NCI-H2171 (cell line): Measurements from ENCODE around the gene MEDAG.

ENCODE experiments used
- DNase-seq: peaks from one replicate; lab custom pipeline; 2025; lab: John Stamatoyannopoulos, UW

Gene MEDAG

DNA sequence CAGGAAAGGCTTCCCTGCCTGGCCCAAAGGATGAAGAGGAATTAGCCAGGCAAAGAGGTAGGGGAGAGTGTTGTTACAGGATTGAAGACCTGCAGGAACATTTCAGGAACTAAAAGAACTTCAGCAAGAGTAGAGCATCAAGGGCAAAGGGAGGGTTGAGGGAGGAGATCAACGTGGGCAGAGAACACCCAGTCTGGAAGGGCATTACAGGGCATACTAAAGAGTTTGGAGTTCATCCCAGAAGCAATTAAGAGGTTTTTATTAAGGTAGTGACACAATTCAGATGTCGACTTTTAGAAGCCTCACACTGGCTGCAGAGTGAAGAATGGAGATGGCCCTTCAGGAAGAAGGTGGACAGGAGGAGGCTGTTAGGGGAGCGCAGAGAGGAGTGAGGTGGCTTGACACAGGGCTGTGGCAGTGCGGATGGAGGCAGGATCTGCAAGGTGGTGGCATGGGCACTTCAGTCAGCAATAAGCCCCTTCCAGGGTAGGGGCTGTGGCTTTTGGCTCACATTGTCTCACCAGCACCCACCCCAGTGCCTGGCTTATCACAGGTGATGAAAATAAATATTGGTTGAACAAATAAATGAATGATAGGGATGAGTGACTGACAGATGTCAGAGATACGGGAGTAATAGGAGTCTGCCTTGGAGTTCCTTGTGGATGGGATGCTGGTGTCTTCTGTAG, 51.3 kb downstream of the MEDAG start:
- no peak for DNase-seq

DNA sequence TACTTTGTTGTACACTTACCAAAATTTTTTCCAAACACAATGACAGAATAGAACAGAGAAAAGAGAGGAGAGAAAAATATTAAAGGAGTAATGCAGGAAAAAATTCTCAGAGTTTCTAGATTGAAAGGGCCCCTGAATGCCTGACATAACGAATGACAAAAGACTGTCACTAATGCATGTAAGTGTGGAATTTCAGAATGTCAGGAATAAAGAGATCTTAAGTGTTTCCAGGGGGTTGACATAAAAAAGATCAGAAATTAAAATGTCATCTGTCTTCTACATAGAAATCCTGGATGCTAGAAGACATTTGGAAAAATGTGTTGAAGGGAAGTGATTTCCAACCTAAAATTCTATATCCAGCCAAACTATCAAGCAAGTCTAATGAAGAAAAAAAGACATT, 53.6 kb downstream of the MEDAG start:
- no peak for DNase-seq

DNA sequence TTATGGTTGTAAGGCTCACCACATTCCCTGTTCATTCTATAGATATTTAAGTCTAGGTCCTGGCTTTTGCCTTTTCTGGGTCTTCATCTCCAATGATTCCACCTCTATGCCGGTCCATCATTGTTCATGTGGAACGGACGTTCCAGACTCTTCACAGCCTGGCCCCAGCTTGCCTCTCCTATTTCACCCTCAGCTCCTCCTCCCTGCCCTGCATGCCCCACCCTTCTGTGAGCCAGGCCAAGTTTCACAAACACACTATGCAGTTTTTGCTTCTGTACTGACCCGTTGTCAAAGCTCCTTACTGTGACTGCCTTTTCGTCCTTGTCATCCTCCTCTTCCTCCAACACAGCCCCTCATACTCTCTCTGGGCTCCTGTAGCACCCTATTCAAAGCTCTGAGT, 57.7 kb downstream of the MEDAG start:
- DNase-seq: no peak

DNA sequence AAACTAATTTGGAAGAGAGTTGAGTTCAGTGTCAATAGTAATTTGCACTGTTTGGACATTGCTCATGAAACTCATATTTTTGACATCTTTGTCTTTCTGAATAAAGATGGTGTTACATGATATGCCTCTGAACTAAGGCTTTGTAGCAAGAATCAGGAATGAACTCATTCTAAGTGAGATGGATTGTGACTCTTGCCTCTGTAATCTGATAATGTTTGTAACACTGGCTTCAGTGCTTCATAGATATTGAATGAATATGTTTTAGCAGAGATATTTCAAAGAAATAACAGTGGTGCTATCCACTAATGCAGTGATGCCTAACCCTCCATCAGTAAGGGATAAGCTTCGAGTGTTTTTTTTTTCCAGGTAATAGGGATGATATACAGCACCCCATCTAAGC, 59.3 kb downstream of the MEDAG start:
- DNase-seq: no peak

DNA sequence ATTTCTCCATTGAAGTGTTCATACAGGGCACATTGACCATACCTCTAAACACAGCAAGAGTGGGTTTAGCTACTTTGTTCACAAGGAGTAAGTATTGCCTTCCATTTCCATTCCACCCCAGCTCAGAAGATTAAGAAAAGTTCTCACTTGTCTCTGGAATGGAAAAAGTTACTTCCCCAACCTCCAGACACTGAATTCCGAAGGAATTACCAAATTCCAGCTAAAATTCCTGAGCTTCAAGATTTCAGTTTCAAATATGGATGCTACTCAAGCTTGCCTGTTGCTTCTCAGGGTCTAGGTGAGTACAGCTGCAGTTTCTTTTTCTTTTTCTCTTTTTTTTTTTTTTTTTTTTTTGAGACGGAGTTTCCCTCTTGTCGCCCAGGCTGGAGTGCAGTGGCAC, 60.0 kb downstream of the MEDAG start:
- no peak for DNase-seq

DNA sequence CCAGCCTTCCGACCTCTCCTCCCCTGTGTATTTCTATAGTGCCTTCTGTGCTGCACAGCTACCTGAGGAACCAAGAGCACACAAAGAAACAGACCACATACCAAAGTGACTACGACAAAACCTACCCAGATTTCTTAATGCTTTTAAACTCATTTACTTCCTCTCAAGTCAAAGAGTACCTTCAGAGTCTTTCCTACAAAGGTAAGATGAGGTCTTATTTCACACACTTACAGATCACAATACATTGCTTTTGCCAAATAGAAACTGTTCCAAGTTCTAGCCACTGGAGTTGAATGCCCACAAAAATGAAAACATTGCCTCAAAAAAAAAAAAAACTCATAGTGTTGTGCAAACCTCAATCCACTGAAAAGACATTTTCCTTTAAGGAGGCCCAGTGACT, 62.8 kb downstream of the MEDAG start:
- no peak for DNase-seq

DNA sequence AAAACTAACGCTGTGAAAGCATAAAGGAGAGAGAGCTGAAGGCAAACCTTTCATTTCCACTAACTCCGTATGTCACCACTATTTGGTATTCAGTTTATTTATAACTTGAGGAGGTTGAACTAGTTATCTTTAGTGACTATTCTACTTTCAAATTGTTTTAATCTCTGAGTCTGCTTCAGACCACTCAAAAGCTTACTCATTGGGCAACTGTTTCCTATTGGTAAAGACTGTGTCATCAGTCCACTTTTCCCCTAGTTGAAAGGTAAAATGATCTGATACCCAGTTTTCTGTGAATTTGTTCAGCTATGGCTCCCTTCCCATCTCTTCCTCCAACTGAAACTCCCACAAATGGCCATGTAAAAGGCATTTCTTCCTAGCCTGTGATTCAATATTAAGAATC, 65.5 kb downstream of the MEDAG start:
- no peak for DNase-seq

DNA sequence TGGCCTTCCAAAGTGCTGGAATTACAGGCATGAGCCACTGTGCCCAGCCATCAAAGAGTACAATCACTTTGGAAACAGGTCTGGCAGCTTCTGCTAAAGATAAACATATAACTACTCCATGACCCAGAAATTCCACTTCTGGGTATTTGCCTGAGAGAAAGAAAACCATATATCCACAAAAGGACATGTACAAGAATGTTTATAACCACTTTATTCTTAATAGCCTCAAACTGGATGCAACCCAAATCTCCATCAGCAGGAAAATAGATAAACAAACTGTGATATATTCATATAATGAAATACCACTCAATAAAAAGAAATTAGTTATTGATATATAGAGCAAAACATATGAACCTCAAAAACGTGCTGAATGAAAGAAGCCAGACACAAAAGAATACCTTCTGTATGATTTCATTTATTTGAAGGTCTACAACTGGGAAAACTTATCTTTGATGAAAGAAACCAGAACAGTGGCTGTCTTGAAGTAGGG, 66.9 kb downstream of the MEDAG start:
- no peak for DNase-seq

DNA sequence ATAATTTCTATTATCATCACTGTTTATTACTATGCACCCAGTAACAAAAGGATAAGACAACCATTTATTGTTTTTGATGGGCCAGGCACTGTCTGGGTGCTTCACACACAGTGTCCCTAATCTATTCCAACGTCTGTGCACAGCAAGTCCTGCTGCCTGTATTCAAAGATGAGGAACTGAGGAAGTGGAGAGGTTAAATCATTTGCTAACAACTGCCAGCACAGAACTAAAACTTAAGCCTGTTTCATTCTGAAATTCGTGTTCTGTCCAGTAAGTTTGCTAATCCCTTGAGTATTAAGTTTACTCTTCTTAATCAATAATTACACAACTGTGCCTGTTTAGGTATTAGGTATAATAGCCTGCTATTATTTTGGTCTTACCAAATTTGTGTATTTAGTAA, 68.3 kb downstream of the MEDAG start:
- DNase-seq: no peak
